Activated CD8-positive, alpha-beta memory T cell treated with anti-CD3 and anti-CD28 coated beads, Interleukin-2, amount 50 U/mL, for 4 hours (primary cell): Measurements from ENCODE around the gene UBE2F.
"Not testable (repeated sequence)": the region's sequence is repeated elsewhere in the genome, so short reads cannot be mapped to it uniquely, and the experiment has no call there.

Experiments used
- DNase-seq: peaks from one replicate; pipeline ENCODE4 v3.0.0-alpha.2; 2020

UBE2F gene

DNA sequence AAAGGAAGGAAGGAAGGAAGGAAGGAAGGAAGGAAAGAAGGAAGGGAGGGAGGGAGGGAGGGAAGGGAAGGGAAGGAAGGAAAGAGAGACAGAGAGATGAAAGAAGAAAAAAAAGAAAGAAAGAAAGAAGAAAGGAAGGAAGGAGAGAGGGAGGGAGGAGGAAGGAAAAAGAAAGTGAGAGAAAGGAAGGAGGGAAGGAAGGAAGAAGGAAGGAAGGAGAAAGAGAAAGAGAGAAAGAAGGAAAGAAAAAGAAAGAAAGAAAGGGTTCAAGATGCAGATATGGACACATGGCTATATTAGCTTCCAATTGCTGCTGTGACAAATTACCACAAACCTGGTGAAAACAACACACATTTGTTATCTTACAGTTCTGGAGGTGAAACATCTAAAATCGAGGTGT lies 20.4 kb upstream of the UBE2F start:
- DNase-seq = no peak

DNA sequence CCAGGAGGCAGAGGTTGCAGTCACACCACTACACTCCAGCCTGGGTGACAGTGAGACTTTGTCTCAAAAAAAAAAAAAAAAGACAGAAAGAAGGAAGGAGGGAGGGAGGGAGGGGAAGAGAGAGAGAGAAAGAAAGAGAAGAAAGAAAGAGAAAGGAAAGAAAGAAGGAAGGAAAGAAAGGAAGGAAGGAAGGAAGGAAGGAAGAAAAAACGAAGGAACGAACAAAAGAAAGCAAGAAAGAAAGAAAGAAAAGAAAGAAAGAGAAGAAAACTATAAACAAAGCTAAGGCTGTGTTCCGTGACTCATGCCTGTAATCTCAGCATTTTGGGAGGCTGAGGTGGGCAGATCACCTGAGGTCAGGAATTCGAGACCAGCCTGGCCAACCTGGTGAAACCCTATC lies 15.5 kb upstream of the UBE2F start:
- not testable (repeated sequence) for DNase-seq

DNA sequence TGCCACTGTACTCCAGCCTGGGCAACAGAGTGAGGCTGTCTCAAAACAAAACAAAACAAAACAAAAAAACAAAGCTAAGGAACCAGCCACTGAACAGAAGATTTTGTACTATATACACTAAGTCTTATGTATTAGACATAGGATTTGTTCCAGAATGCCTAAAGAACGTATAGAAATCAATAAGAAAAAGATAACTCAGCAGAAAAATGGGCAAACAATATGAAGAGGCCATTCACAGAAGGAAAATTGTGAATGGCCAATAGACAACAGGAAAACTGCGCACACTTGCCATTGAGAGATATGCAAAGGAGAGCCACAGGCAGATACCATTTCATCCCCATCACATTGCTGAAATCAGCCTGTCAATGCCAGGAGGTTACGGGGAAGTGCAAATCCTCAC lies 14.9 kb upstream of the UBE2F start:
- DNase-seq = no peak

GRCh38 chr2:237952851-237953250 lies 14.0 kb upstream of the UBE2F start:
- DNase-seq = no peak

GRCh38 chr2:237955640-237956401 lies 11.0 kb upstream of the UBE2F start:
- no peak for DNase-seq

DNA sequence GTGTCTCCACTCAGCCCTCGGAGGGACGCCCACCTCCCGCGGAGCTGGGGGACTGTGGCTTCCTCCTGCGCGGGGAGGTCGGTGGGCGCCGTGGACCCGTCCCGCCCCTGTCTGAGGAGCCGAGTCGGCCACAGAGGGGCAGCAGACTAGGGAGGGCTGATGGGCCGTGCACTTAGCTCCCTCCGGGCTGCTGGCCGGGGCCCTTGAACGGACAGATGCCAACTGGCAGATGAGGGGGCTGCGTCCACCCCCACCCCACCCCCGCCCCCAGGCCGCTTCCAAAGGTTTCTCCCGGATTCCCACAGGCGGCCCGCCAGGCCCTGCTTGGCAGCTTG lies 10.4 kb upstream of the UBE2F start:
- DNase-seq = no peak

- no peak for DNase-seq
These were observed 5.2 kb upstream of the UBE2F start for GRCh38 chr2:237961637-237962036.

DNA sequence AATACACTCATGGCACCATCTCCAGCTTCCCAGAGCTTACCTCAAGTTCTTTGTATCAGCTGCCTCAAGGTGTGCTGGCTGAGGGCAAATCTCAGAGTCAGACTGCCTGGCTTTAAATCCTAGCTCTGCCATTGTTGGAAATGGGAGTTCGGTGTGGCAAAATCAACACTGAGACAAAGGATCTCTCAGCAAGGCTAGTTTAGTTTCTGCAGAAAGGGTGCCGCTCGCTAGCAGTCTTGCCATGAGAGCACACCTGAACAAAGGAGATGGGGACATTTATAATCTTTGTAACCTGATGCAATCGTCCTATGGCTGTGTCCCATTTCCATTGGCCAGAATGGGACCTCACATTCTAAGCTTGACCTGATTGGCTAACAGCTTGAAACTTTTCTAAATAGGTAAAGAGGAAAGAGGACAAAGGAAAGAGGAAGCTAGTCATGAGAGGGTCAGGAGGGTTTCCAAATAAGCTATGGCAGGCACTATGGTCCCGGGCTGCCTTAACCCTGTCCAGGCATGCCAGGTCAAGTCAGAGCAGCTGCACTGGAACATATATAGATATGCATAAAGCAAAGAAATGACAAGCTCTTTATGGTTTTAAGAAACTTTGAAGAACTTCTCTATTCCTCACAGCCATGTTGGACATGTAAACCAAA lies 4.3 kb upstream of the UBE2F start:
- no peak for DNase-seq

DNA sequence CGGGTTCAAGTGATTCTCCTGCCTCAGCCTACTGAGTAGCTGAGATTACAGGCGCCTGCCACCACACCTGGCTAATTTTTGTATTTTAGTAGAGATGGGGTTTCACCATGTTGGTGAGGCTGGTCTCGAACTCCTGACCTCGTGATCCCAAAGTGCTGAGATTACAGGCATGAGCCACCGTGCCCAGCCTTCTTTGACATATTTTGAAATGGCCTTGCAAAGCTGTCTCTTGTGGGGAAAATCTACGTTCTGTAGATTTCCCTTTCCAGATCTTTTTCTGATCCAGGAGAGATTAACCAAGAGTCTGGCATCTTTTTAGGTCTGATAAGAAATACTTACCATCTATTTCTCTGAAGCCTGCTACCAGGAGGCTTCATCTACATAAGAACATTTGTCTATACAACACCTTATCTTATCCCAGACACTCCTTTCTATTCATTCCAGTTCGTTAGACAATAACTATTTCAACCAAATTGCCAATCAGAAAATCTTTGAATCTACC lies 3.3 kb upstream of the UBE2F start:
- not testable (repeated sequence) for DNase-seq

- DNase-seq = no peak
These were observed 2.6 kb upstream of the UBE2F start for GRCh38 chr2:237964194-237964577.

- DNase-seq = no peak
These were observed 2.0 kb upstream of the UBE2F start for GRCh38 chr2:237964578-237965404.

DNA sequence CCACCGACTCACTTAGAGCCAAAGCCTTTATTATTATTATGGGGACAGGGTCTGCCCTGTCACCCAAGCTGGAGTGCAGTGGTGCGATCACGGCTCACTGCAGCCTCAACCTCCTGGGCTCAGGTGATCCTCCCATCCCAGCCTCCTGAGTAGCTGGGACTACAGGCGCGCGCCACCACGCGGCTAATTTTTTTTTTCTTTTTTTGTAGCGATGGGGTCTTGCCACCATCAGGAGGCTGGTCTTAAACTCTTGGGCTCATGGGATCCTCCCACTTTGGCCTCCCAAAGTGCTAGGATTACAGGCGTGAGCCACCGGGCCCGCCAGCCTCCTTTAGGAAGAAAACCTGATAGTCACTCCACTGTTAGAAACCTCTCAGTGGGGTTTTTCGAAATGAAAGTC lies 970 bp upstream of the UBE2F start:
- DNase-seq = not testable (repeated sequence)

DNA sequence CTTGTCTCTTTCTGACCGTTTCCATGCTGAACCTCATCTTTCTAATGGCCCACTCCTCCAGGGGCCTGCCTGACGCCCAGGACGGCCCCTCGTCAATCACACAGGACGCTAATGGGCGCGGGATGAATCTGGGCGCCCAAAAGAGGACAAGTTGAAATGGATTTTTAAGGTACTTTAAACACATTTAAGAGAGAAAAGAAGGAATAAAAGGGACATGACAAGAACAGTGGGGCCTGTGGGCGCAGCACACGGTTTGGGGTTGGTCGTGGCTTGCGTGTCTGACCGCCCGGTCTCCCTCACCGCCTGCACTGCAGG lies 607 bp upstream of the UBE2F start:
- no peak for DNase-seq

DNA sequence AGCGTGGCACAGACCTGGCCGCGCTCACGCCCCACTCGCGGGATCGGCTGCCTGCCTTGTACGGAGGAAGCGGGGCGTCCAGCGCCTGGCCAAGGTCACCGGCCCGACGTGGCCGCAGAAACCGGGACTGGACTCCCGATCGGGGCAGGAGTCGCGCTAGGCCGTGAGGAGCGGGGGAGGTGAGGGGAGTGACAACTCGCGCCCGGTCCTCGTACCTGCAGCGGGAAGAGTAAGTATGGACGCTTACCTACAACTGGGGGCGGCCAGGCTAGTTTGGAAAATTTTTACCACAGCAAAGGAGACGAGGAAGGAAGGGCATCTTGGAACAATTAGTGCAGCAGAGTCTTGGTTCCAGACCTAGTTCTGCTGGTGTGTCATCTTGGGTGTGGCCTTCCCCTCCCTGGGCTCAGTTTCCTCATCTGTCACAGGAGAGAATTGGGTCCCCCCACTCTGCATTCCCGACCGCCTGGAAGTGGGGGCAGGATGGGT lies 693 bp downstream of the UBE2F start:
- no peak for DNase-seq

DNA sequence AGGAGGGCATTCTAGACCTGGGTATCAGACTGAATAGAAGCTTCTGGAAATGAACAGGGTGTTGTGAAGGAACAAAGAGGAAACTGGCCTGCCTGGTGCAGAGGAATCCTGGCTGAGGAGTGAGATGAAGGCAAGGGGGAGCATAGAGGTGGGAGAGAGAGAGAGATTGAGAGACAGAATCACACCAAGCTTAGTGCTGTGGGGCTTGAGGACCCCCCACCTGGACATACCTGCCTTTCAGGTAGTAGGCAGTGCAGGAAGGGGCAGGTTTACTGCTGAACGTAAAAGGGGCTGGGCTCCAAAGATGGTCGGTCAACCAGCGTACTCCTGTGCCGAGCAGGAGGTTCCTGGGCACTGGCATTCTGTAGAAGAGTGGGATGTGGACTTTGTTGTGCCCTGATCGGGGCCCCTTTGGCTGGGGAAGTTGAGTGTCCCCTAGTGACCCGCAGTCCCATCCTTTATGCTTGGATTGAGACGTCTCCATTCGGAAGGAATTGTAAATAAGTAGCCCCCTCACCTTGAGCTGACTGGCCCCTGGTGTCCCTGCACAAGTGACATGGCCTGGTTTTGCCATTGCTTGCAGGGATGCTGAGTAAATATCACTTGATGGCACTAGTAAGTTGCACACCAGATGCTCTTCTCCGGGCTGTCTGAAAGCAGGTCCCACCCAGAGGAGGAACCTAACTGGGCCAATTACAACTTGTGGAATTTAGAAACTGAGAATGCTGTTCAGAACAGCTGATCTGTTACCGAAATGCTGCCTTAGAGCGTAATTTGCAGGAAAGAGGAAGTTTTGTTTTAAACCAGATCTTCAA lies 1.4 kb downstream of the UBE2F start:
- peak; percentile 37 for DNase-seq

GRCh38 chr2:237971661-237972060 lies 4.8 kb downstream of the UBE2F start:
- DNase-seq = no peak

DNA sequence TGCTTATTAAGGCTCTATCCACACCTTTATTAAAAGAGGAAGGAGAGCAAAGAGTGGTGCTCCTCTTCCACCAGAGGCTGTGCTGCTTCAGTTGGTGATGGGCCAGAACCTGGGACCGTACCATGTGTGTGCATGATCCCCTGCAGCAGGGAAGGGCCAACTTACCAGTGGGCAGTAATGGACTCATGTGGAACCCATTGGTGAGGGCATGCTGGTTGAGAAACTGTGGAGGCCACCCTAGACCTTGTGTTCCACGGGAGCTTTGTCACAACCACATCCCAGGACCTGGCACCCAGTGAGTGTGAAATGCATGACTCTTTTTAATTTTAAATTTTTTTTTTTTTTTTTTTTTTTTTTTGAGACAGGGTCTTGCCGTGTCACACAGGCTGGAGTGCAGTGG lies 5.4 kb downstream of the UBE2F start:
- no peak for DNase-seq

DNA sequence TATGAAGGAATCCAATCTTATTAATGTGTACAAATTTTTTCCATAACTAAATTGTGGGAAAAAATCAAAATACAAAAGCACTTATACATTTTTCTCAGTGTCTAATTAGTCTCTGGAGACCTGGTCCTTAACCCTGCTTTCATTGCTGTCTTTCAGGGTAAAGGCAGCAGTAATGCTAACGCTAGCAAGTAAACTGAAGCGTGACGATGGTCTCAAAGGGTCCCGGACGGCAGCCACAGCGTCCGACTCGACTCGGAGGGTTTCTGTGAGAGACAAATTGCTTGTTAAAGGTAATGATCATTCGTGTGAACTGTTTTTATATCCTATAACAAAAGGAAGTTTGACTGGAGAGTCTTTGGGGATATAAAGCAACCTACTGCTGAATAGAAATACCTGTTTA lies 6.1 kb downstream of the UBE2F start:
- no peak for DNase-seq

DNA sequence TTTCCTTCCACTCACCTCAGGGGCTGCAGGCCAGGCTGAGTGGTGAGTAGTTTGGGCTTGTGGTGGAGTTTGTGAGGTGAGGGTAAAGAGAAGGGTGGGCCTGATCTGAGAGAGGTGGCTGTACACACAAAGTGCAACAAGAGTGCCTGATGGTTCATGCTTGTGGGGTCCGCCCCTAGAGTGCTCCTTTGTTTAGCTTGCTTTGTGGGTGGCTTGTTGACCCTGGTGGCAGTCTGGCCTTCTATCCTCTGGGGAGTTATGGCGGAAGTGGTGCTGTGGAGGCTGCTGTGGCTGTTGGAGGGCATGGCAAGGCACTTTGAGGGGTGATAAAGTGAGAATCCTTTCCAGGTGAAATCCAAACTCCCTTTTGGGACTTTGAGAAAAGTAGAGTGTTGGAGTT lies 10.6 kb downstream of the UBE2F start:
- DNase-seq = no peak

DNA sequence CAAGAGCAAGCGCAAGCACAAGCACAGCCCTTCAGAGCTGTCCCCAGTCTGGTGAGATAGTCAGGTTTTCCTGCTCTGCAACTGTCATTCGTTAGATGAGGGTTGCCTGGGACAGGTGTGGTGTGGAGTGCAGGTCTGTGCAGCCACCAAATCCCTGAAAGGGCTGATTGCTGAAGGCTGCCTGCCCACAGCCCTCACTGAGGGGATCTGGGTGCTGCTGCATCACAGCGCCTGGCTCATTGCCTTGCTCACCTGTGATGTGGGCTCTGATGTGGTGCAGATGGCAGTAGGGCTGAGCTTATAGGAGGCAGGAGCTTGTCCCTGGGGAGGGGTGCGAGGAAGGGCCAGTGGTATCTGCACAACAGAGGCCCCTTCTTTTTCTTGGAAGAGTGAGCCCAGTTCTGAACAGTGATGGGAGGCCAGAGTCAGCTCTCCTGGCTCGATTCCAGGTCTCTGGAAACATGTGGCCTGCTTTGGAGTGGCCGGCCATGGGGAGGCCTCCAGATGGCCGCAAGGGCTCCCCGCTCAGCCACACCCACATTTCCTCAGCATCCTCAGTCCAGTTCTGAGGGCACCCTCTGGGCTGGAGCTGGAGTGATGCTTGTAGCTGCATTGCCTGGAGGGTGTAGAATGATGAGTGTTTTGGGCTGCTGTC lies 11.4 kb downstream of the UBE2F start:
- DNase-seq = no peak

- no peak for DNase-seq
These were observed 12.5 kb downstream of the UBE2F start for GRCh38 chr2:237979331-237979730.

DNA sequence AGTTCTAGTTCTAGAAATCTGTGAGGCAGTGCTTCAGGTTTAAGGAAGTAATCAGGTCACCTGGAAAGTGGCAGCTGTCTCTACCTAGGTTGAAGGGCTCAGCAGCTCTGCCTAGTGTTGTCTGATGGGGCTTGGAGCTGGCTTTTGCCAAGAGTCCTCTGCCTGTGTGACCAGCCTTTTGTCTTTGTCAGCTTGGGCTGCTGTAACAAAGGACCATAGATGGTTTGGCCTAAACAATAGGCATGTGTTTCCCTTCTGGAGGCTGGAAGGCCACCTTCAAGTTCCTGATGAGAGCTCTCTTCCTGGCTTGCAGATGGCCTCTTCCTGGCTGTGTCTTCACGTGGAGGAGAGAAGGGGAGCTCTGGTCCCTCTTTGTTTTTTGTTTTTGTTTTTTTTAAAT lies 13.3 kb downstream of the UBE2F start:
- DNase-seq = no peak
